H1 (cell line): ENCODE results near the gene ARHGEF4. TPM values are rescaled to one million over a fixed set of nuclear protein-coding genes. Genes with fewer than 3 reads are reported as not detected.

Source experiments
- CTCF ChIA-PET: fragments of 300-600 bp; sonication (Branson Sonifier 250); formaldehyde crosslinking; loops from one replicate; lab custom pipeline; 2021; ENCODE audit not compliant: partially characterized antibody; lab: Charles Lee
- POLR2A ChIA-PET: fragments of 300-600 bp; sonication (Branson Sonifier 250); formaldehyde crosslinking; loops from one replicate; lab custom pipeline; 2021; ENCODE audit warnings: inconsistent platforms; ENCODE audit not compliant: partially characterized antibody; lab: Charles Lee
- DNase-seq, 2 experiments: peaks; one replicate each; pipeline versions ENCODE4 v3.0.0 to v3.0.0-alpha.2; 2010 to 2022; ENCODE audit warnings: low spot score in 2 of 2, low read depth in 1 of 2, mixed read lengths in 1 of 2
- FAIRE-seq: peaks from 2 replicates; lab custom pipeline; 2011; peaks lifted over from hg19 to GRCh38; lab: Jason Lieb, UNC
- H2AFZ ChIP-seq: 2 replicates; pipeline ENCODE4 v1.8.1; 2012; ENCODE audit warnings: low read length, inconsistent platforms
- H2AK5ac ChIP-seq: 2 replicates; pipeline ENCODE4 v1.6.1; 2013; ENCODE audit warnings: low read depth, low read length
- H2BK120ac ChIP-seq: replicated peaks from 2 replicates; pipeline ENCODE3; 2013; ENCODE audit warnings: low read depth, low read length, inconsistent platforms
- H2BK12ac ChIP-seq: 2 replicates; pipeline ENCODE4 v1.6.1; 2013; ENCODE audit warnings: low read depth, low read length
- H2BK15ac ChIP-seq: 2 replicates; pipeline ENCODE4 v1.6.1; 2013; ENCODE audit warnings: low read length
- H2BK20ac ChIP-seq: 2 replicates; pipeline ENCODE4 v1.6.1; 2013; ENCODE audit warnings: low read length
- H2BK5ac ChIP-seq: 2 replicates; pipeline ENCODE4 v1.6.1; 2013; ENCODE audit warnings: low read depth, low read length
- H3K14ac ChIP-seq: 2 replicates; pipeline ENCODE4 v1.6.1; 2013; ENCODE audit warnings: inconsistent platforms; ENCODE audit not compliant: insufficient read length
- H3K18ac ChIP-seq: 2 replicates; pipeline ENCODE4 v1.6.1; 2013; ENCODE audit warnings: low read length; ENCODE audit errors: extremely low read depth
- H3K23ac ChIP-seq: 2 replicates; pipeline ENCODE4 v1.6.1; 2013; ENCODE audit warnings: inconsistent platforms; ENCODE audit not compliant: insufficient read length
- H3K23me2 ChIP-seq: 2 replicates; pipeline ENCODE4 v1.6.1; 2013; ENCODE audit warnings: low read depth, low read length
- H3K27ac ChIP-seq: 2 replicates; pipeline ENCODE4 v1.6.1; 2011; ENCODE audit warnings: low read depth, low read length, inconsistent platforms
- H3K27me3 ChIP-seq, 4 experiments: replicated peaks in 1 of 4; 1 replicate in 1 of 4; 2 replicates in 3 of 4; pipeline versions ENCODE4 v1.6.1 to v1.8.1; 2011 to 2013; ENCODE audit warnings: low read length in 3 of 4, mild to moderate bottlenecking in 3 of 4, inconsistent platforms in 2 of 4, mixed read lengths in 2 of 4, moderate library complexity in 1 of 4; ENCODE audit not compliant: control insufficient read depth in 3 of 4, insufficient read depth in 3 of 4; ENCODE audit errors: extremely low read depth in 1 of 4
- H3K36me3 ChIP-seq, 4 experiments: 2 replicates each; pipeline versions ENCODE4 v1.6.1 to v1.8.1; 2011 to 2013; ENCODE audit warnings: mild to moderate bottlenecking in 4 of 4, low read length in 3 of 4, moderate library complexity in 2 of 4, control low read depth in 1 of 4, inconsistent platforms in 1 of 4; ENCODE audit not compliant: insufficient read depth in 4 of 4, control insufficient read depth in 2 of 4
- H3K4ac ChIP-seq: replicated peaks from 2 replicates; pipeline ENCODE3; 2013; ENCODE audit warnings: low read length, low read depth, mixed read lengths, inconsistent platforms; ENCODE audit not compliant: insufficient read length
- H3K4me1 ChIP-seq, 4 experiments: replicated peaks in 1 of 4; 1 replicate in 1 of 4; 2 replicates in 3 of 4; pipeline versions ENCODE4 v1.6.1 to v1.8.1; 2011 to 2013; ENCODE audit warnings: low read length in 3 of 4, inconsistent platforms in 2 of 4, mixed read lengths in 1 of 4; ENCODE audit not compliant: insufficient read depth in 4 of 4, control insufficient read depth in 3 of 4
- H3K4me2 ChIP-seq, 2 experiments: 2 replicates each; pipeline versions ENCODE4 v1.6.1 to v1.8.1; 2011 to 2013; ENCODE audit warnings: low read depth in 2 of 2, low read length in 2 of 2, control low read depth in 1 of 2, inconsistent platforms in 1 of 2, mild to moderate bottlenecking in 1 of 2; ENCODE audit not compliant: insufficient read depth in 1 of 2
- H3K4me3 ChIP-seq, 4 experiments: fragments of 200-600, 300-600 bp in 1 of 4; sonication (generic), shearing (Covaris generic), sonication (Bioruptor Twin) in 1 of 4; 2 replicates each; pipeline versions ENCODE4 v1.5.1 to v1.8.1; 2011 to 2016; ENCODE audit warnings: low read length in 4 of 4, low read depth in 3 of 4, control low read depth in 2 of 4, inconsistent platforms in 2 of 4, mild to moderate bottlenecking in 2 of 4, mixed read lengths in 1 of 4, moderate library complexity in 1 of 4; ENCODE audit not compliant: insufficient read depth in 2 of 4; ENCODE audit errors: extremely low read depth in 1 of 4
- H3K56ac ChIP-seq: replicated peaks from 2 replicates; pipeline ENCODE3; 2013; ENCODE audit warnings: low read depth, mild to moderate bottlenecking, mixed read lengths, low read length, inconsistent platforms; ENCODE audit not compliant: insufficient read length
- H3K79me1 ChIP-seq: 2 replicates; pipeline ENCODE4 v1.6.1; 2013; ENCODE audit warnings: low read depth, low read length, control low read depth
- H3K79me2 ChIP-seq, 2 experiments: 2 replicates each; pipeline versions ENCODE4 v1.6.1 to v1.8.1; 2012 to 2013; ENCODE audit warnings: low read length in 2 of 2, mild to moderate bottlenecking in 2 of 2, inconsistent platforms in 1 of 2; ENCODE audit not compliant: insufficient read depth in 2 of 2, control insufficient read depth in 1 of 2
- H3K9ac ChIP-seq, 4 experiments: replicated peaks in 1 of 4; 1 replicate in 1 of 4; 2 replicates in 3 of 4; pipeline versions ENCODE4 v1.6.1 to v1.8.1; 2011 to 2013; ENCODE audit warnings: low read depth in 3 of 4, low read length in 3 of 4, control low read depth in 2 of 4, mild to moderate bottlenecking in 2 of 4, moderate library complexity in 2 of 4, inconsistent platforms in 1 of 4; ENCODE audit errors: extremely low read depth in 1 of 4
- H3K9me3 ChIP-seq, 2 experiments: 2 replicates each; pipeline versions ENCODE4 v1.6.1 to v1.8.1; 2012 to 2013; ENCODE audit warnings: mild to moderate bottlenecking in 2 of 2, moderate library complexity in 2 of 2, control low read depth in 1 of 2, inconsistent platforms in 1 of 2, low read depth in 1 of 2, low read length in 1 of 2, mixed read lengths in 1 of 2; ENCODE audit not compliant: insufficient read depth in 2 of 2
- H4K20me1 ChIP-seq, 2 experiments: replicated peaks in 1 of 2; 2 replicates each; pipeline versions ENCODE3 to v1.8.1; 2011 to 2013; ENCODE audit warnings: inconsistent platforms in 2 of 2, low read length in 2 of 2, mild to moderate bottlenecking in 1 of 2; ENCODE audit not compliant: insufficient read depth in 2 of 2, control insufficient read depth in 1 of 2
- H4K5ac ChIP-seq: 2 replicates; pipeline ENCODE4 v1.6.1; 2013; ENCODE audit warnings: low read length, low read depth, mixed read lengths, inconsistent platforms; ENCODE audit not compliant: insufficient read length
- H4K8ac ChIP-seq: 2 replicates; pipeline ENCODE4 v1.8.0; 2013; ENCODE audit warnings: mild to moderate bottlenecking, moderate library complexity, low read length, inconsistent platforms; ENCODE audit not compliant: insufficient read depth; ENCODE audit errors: extremely low read depth
- H4K91ac ChIP-seq: replicated peaks from 2 replicates; pipeline ENCODE3; 2013; ENCODE audit warnings: low read length, mixed read lengths, inconsistent platforms; ENCODE audit not compliant: insufficient read length
- BCL11A ChIP-seq, 2 experiments: IDR thresholded peaks; one replicate each; pipeline ENCODE4 v1.6.1; 2011; ENCODE audit warnings: low read depth in 2 of 2, low read length in 2 of 2, mild to moderate bottlenecking in 2 of 2
- EP300 ChIP-seq, 2 experiments: IDR thresholded peaks; 1 replicate in 1 of 2; 2 replicates in 1 of 2; pipeline ENCODE4 v1.6.1; 2011 to 2012; ENCODE audit warnings: low read depth in 2 of 2, low read length in 2 of 2, mild to moderate bottlenecking in 2 of 2, borderline replicate concordance in 1 of 2, inconsistent platforms in 1 of 2, moderate library complexity in 1 of 2
- HDAC2 ChIP-seq, 2 experiments: fragments of 300-600 bp in 1 of 2; sonication (generic) in 1 of 2; IDR thresholded peaks; 2 replicates each; pipeline ENCODE4 v1.6.1; 2011 to 2012; ENCODE audit warnings: low read depth in 2 of 2, low read length in 2 of 2, mild to moderate bottlenecking in 2 of 2, moderate library complexity in 2 of 2, borderline replicate concordance in 1 of 2, inconsistent platforms in 1 of 2
- JUN ChIP-seq: IDR thresholded peaks from 2 replicates; pipeline ENCODE4 v1.6.1; 2011; ENCODE audit warnings: low read depth, mild to moderate bottlenecking, improper control_type of control experiment, low read length
- KDM1A ChIP-seq: fragments of 200-600, 300-600 bp; sonication (generic); IDR thresholded peaks from 2 replicates; pipeline ENCODE4 v1.7.1; 2016; ENCODE audit warnings: mild to moderate bottlenecking, low read length, borderline replicate concordance
- KDM4A ChIP-seq: IDR thresholded peaks from one replicate; pipeline ENCODE4 v1.7.1; 2012; ENCODE audit warnings: low read depth, mild to moderate bottlenecking, moderate library complexity, low read length, inconsistent platforms; ENCODE audit not compliant: severe bottlenecking
- MAFK ChIP-seq: IDR thresholded peaks from 2 replicates; pipeline ENCODE4 v1.6.1; 2012; ENCODE audit warnings: low read depth, mild to moderate bottlenecking, improper control_type of control experiment, low read length
- NANOG ChIP-seq: IDR thresholded peaks from 2 replicates; pipeline ENCODE4 v1.6.1; 2011; ENCODE audit warnings: low read length, low read depth, mild to moderate bottlenecking, inconsistent platforms; ENCODE audit not compliant: insufficient read depth, poor library complexity, severe bottlenecking
- PHF8 ChIP-seq: fragments of 200-600 bp; sonication (generic); conservative IDR thresholded peaks from 2 replicates; pipeline ENCODE4 v1.7.1; 2012; ENCODE audit warnings: low read depth, mild to moderate bottlenecking, inconsistent platforms, low read length, moderate library complexity
- RNF2 ChIP-seq: fragments of 200-900, 300-1000 bp; sonication (generic); IDR thresholded peaks from 2 replicates; pipeline ENCODE4 v1.7.1; 2016; ENCODE audit warnings: borderline replicate concordance, low read depth, mild to moderate bottlenecking, antibody characterized with exemption, low read length; ENCODE audit not compliant: poor library complexity, severe bottlenecking; ENCODE audit errors: missing control alignments
- SIRT6 ChIP-seq: IDR thresholded peaks from one replicate; pipeline ENCODE4 v1.7.1; 2012; ENCODE audit warnings: low read length, inconsistent platforms
- SIX5 ChIP-seq: IDR thresholded peaks from 2 replicates; pipeline ENCODE4 v1.6.1; 2011; ENCODE audit warnings: mild to moderate bottlenecking, low read depth, low read length
- SP4 ChIP-seq: IDR thresholded peaks from 2 replicates; pipeline ENCODE4 v1.6.1; 2012; ENCODE audit warnings: low read length, inconsistent platforms
- ZNF274 ChIP-seq: IDR thresholded peaks from 2 replicates; pipeline ENCODE4 v1.7.0; 2012; ENCODE audit warnings: low read length, borderline replicate concordance; ENCODE audit errors: extremely low read depth
- WGBS, 2 experiments: shearing (Covaris generic) in 1 of 2; methylation state at CpG; one replicate each; pipeline versions ENCODE4 v1.1.6 to v1.1.7; 2013 to 2015; ENCODE audit warnings: low lambda C conversion rate in 2 of 2, mixed read lengths in 2 of 2, inconsistent platforms in 1 of 2, low coverage in 1 of 2, missing lambda C conversion rate in 1 of 2; ENCODE audit not compliant: insufficient replicate concordance in 2 of 2, insufficient coverage in 1 of 2, insufficient read length in 1 of 2; ENCODE audit errors: extremely low coverage in 1 of 2, missing lambda C conversion rate in 1 of 2; 5-methylcytosine and 5-hydroxymethylcytosine counted together
- polyA plus RNA-seq, 7 experiments: library from polyadenylated mRNA; depleted of rRNA in 3 of 7; stranded (reverse) in 5 of 7; unstranded in 2 of 7; fragments of >200 nt in 5 of 7; fragments of 200-250 nt in 2 of 7; gene quantifications; 1 replicate in 5 of 7; 2 replicates in 1 of 7; 4 replicates in 1 of 7; pipeline versions ENCODE4 v1.2.1 to v1.2.3, GENCODE V29; 2011 to 2013; ENCODE audit warnings: missing spikeins in 2 of 7, mixed read lengths in 2 of 7
- total RNA-seq: library from RNA; stranded (reverse); fragmentation: NEBNext Ultra II Directional; extraction: Animal tissue kit (Norgen Biotek cat#: 25700); gene quantifications from 2 replicates; pipeline ENCODE4 v1.2.1, GENCODE V29; 2021

Gene ARHGEF4
- total and polyA plus RNA-seq, 2 of the 8 experiments (the other 6 are each of a cell fraction or from before 2014, with no cell fraction given): 10.6 to 14.6 TPM

GRCh38 chr2:130874512-130874911 is 37.8 kb downstream of the ARHGEF4 start:
- no peak overlapping the region for H4K8ac ChIP-seq
- ChIA-PET CTCF (interaction anchor here (0.8 to 12.9 kb wide), 24 partner anchors 9 to 213 kb away, joined by 3 to 156 read pairs (median 5); no protein-coding TSS in a partner anchor), POLR2A (no interaction called here)
- no peak overlapping the region for H4K5ac ChIP-seq
- no peaks in the 10 kb centered on the region for H3K36me3 ChIP-seq
- H2BK5ac ChIP-seq: no peak overlapping the region
- no peak overlapping the region for H2BK12ac ChIP-seq
- no peaks in the 10 kb centered on the region for H3K23me2 ChIP-seq
- no peak overlapping the region for H2AFZ ChIP-seq
- WGBS, 2 experiments: 94% methylated on average over 3 of the region's 3 CpGs; no CpG with 5 or more reads in 1 of the 2 experiments
- no peaks in the 10 kb centered on the region for H4K20me1 ChIP-seq
- no peak overlapping the region for H3K9ac ChIP-seq
- H2BK15ac ChIP-seq: no peak overlapping the region
- no peak overlapping the region for H3K4ac ChIP-seq
- H3K79me2 ChIP-seq: no peaks in the 10 kb centered on the region
- H3K4me3 ChIP-seq: no peak overlapping the region
- FAIRE-seq (no peak), DNase-seq (no peak)
- no peaks in the 10 kb centered on the region for H3K79me1 ChIP-seq
- H3K18ac ChIP-seq: no peak overlapping the region
- no peak overlapping the region for H2BK120ac ChIP-seq
- H3K27ac ChIP-seq: no peak overlapping the region
- no peak overlapping the region for H3K14ac ChIP-seq
- no peaks in the 10 kb centered on the region for H3K9me3 ChIP-seq
- H3K23ac ChIP-seq: no peak overlapping the region
- no peaks in the 10 kb centered on the region for H3K27me3 ChIP-seq
- H3K4me1 ChIP-seq: peaks cover 0 to 7% (median 3%) of the 10 kb centered on the region in 4 experiments; a peak in 2 of 7 replicates
- H3K4me2 ChIP-seq: no peak overlapping the region
- H4K91ac ChIP-seq: no peak overlapping the region
- no peak overlapping the region for H2BK20ac ChIP-seq
- no peak overlapping the region for H2AK5ac ChIP-seq
- H3K56ac ChIP-seq: no peak overlapping the region
- TF ChIP-seq RNF2 (no peak), JUN (no peak), MAFK (no peak), PHF8 (no peak), KDM1A (no peak), ZNF274 (no peak), NANOG (no peak), SP4 (no peak), HDAC2 (IDR thresholded peaks at IDR 0.05; ENCODE audit: borderline replicate concordance in 1 of 2, low read depth in 2 of 2, low read length in 2 of 2) (no peak), SIX5 (no peak), KDM4A (no peak), SIRT6 (no peak), BCL11A (IDR thresholded peaks at IDR 0.05; ENCODE audit: low read depth in 2 of 2, low read length in 2 of 2) (no peak), EP300 (IDR thresholded peaks at IDR 0.05; ENCODE audit: borderline replicate concordance in 1 of 2, low read depth in 2 of 2, low read length in 2 of 2) (no peak)
